Nephron (organoid): ENCODE results near the gene PAOX.

Experiments used
- H3K27ac Mint-ChIP-seq, 3 experiments: 2 replicates each; pipeline ENCODE4 v1.8.0; 2020; ENCODE audit warnings: mixed read lengths in 3 of 3, mild to moderate bottlenecking in 2 of 3, moderate library complexity in 1 of 3
- H3K27me3 Mint-ChIP-seq: 2 replicates; pipeline ENCODE4 v1.8.0; 2021; ENCODE audit warnings: low read depth, mild to moderate bottlenecking, moderate library complexity, mixed read lengths
- H3K36me3 Mint-ChIP-seq: 2 replicates; pipeline ENCODE4 v1.8.0; 2020; ENCODE audit warnings: low read depth, mixed read lengths
- H3K4me1 Mint-ChIP-seq: 2 replicates; pipeline ENCODE4 v1.8.0; 2020; ENCODE audit warnings: mixed read lengths
- H3K4me3 Mint-ChIP-seq, 3 experiments: 2 replicates each; pipeline ENCODE4 v1.8.0; 2020; ENCODE audit warnings: mild to moderate bottlenecking in 3 of 3, mixed read lengths in 3 of 3, moderate library complexity in 2 of 3
- H3K9me3 Mint-ChIP-seq: 2 replicates; pipeline ENCODE4 v1.8.0; 2020; ENCODE audit warnings: mixed read lengths
- TF ChIP-seq, protein P1 (sequence below), 3 experiments: fragments of 200-600 bp; sonication (generic); IDR thresholded peaks; one replicate each; pipeline ENCODE4 v1.5.0; 2021; ENCODE audit warnings: antibody characterized with exemption in 3 of 3; ENCODE audit not compliant: unreplicated experiment in 3 of 3

PAOX gene

DNA sequence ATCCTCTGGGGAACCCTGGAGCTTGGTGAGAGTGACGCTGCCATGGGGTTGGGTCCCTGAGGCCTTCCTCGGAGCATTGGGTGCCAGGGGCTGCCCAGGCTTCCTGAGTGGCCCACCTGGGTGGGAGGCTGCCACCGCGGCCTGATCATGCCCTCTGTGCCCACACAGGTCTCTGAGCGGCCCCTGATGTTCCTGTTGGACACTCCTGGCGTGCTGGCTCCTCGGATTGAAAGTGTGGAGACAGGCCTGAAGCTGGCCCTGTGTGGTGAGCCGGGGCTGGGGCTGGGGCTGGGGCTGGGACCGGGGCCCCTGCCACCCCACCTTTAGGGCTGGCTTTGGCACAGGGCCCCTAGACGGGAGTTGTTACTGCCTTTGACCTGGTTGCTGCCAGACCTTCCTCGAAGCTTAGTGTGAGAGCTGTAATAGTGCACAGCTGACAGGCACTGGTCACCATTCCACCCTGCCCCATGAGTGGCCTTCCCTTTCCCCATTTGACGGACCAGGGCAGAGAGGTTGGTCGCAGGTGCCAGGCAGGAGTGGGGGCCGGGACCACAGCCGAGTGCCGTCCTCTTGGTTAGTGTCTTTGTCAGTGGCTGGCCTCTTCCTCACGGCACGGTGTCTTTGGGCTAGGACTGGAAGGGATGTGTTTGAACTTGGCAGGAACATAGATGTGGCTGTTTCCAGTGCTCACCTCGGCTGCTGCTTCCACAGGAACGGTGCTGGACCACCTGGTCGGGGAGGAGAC is 23.1 kb downstream of the PAOX start:
- Mint-ChIP-seq H3K9me3 (peaks cover 10% of the 10 kb centered on the region), H3K4me3 (no peak overlapping the region), H3K27me3 (no peaks in the 10 kb centered on the region), H3K36me3 (peaks cover 79% of the 10 kb centered on the region), H3K4me1 (no peaks in the 10 kb centered on the region), H3K27ac (no peak overlapping the region)
- TF ChIP-seq, protein P1, sequence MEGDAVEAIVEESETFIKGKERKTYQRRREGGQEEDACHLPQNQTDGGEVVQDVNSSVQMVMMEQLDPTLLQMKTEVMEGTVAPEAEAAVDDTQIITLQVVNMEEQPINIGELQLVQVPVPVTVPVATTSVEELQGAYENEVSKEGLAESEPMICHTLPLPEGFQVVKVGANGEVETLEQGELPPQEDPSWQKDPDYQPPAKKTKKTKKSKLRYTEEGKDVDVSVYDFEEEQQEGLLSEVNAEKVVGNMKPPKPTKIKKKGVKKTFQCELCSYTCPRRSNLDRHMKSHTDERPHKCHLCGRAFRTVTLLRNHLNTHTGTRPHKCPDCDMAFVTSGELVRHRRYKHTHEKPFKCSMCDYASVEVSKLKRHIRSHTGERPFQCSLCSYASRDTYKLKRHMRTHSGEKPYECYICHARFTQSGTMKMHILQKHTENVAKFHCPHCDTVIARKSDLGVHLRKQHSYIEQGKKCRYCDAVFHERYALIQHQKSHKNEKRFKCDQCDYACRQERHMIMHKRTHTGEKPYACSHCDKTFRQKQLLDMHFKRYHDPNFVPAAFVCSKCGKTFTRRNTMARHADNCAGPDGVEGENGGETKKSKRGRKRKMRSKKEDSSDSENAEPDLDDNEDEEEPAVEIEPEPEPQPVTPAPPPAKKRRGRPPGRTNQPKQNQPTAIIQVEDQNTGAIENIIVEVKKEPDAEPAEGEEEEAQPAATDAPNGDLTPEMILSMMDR (IDR thresholded peaks at IDR 0.05; ENCODE audit: unreplicated experiment in 3 of 3) = no peak

GRCh38 chr10:133403359-133403758 is 24.3 kb downstream of the PAOX start:
- Mint-ChIP-seq H3K9me3 (peaks cover 19% of the 10 kb centered on the region), H3K27ac (no peak overlapping the region), H3K27me3 (no peaks in the 10 kb centered on the region), H3K4me3 (no peak overlapping the region), H3K4me1 (no peaks in the 10 kb centered on the region), H3K36me3 (peaks cover 81% of the 10 kb centered on the region)
- TF ChIP-seq, protein P1 (IDR thresholded peaks at IDR 0.05; ENCODE audit: unreplicated experiment in 3 of 3) = no peak

DNA sequence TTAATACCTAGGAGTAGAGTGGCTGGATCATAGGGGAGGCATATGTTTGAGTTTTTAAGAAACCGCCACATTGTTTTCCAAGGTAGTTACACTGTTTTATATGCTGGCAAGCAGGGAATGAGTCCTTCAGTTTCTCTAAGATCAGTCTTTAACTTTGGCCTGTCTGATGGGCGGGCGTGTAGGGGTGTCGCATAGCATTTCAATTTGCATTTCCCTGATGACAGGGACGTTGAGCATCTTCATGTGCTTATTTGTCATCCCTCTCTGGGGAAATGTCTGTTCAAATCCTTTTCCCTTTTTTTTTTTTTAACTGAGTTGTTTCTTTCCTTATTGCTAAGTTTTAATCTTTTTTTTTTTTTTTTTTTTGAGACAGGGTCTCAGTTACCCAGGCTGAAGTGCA is 24.7 kb downstream of the PAOX start:
- Mint-ChIP-seq H3K27me3 (no peaks in the 10 kb centered on the region), H3K27ac (no peak overlapping the region), H3K4me3 (no peak overlapping the region), H3K4me1 (no peaks in the 10 kb centered on the region), H3K36me3 (peaks cover 81% of the 10 kb centered on the region), H3K9me3 (peaks cover 23% of the 10 kb centered on the region)
- TF ChIP-seq, protein P1 (IDR thresholded peaks at IDR 0.05; ENCODE audit: unreplicated experiment in 3 of 3) = no peak

- no peak overlapping the region for H3K27ac Mint-ChIP-seq
- H3K4me3 Mint-ChIP-seq = no peak overlapping the region
- H3K27me3 Mint-ChIP-seq = no peaks in the 10 kb centered on the region
- H3K9me3 Mint-ChIP-seq = peaks cover 35% of the 10 kb centered on the region
- H3K4me1 Mint-ChIP-seq = no peaks in the 10 kb centered on the region
- TF ChIP-seq, protein P1 (IDR thresholded peaks at IDR 0.05; ENCODE audit: unreplicated experiment in 3 of 3) = no peak
- peaks cover 87% of the 10 kb centered on the region for H3K36me3 Mint-ChIP-seq
Observed at GRCh38 chr10:133405272-133405671, 26.2 kb downstream of the PAOX start.

DNA sequence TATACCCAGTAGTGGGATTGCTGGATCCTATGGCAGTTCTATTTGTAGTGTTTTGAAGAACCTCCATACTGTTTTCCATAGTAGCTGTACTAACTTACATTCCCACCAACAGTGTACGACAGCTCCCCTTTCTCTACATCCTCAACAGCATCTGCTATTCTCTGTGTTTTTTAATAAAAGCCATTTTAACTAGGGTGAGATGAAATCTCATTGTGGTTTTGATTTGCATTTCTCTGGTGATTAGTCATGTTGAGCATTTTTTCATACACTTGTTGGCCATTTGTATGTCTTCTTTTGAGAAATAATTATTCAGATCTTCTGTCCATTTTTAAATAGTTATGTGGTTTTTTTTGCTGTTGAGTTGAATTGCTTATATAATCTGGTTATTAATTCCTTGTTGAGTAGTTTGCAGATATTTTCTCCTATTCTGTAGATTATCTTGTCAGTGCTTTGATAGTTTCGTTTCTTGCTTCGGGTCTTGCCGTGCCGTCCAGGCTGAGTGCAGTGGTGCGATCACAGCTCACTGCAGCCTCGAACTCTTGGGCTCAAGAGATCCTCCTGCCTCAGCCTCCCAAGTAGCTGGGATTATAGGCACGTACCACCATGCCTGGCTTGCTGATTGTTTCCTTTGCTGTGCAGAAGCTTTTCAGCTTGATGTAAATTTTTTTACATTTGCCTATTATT is 26.9 kb downstream of the PAOX start:
- Mint-ChIP-seq H3K27ac (no peak overlapping the region), H3K36me3 (peaks cover 90% of the 10 kb centered on the region), H3K4me3 (no peak overlapping the region), H3K4me1 (no peaks in the 10 kb centered on the region), H3K27me3 (no peaks in the 10 kb centered on the region), H3K9me3 (peaks cover 42% of the 10 kb centered on the region)
- TF ChIP-seq, protein P1 (IDR thresholded peaks at IDR 0.05; ENCODE audit: unreplicated experiment in 3 of 3) = no peak
